ENCODE measurements around the gene TAC1.

DNA sequence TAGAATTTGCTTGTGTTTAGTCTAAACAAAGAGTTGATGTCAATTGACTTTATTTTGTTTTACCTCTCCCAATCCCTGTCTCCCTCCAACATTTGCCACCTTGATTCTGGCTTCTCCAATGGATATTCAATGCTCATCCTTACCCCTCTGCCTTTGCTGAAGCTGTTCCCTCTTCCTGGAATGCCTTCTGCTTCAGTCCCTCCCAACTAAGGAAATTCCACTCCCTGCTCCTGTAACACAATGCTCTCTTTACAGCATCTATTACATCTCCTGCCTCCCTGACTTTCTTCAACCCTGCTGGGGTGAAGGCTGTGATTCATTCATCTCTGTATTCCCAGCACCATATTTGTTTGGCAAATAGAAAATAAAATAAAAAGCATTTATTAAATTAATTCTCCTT lies 34.5 kb upstream of the TAC1 start:
- TF ChIP-seq SP1 (IDR thresholded peaks at IDR 0.05) (no peak), EGR1 (IDR thresholded peaks at IDR 0.05; ENCODE audit: low read depth in 2 of 2) (no peak), YY1 (IDR thresholded peaks at IDR 0.05) (no peak), TAF1 (conservative IDR thresholded peaks at IDR 0.05) (no peak), HNF4A (conservative IDR thresholded peaks at IDR 0.05) (no peak), RAD21 (IDR thresholded peaks at IDR 0.05) (no peak), GABPA (IDR thresholded peaks at IDR 0.05 in 1 of 2, conservative IDR thresholded peaks at IDR 0.05 in 1 of 2) (no peak)
- TF ChIP-seq, protein P1, sequence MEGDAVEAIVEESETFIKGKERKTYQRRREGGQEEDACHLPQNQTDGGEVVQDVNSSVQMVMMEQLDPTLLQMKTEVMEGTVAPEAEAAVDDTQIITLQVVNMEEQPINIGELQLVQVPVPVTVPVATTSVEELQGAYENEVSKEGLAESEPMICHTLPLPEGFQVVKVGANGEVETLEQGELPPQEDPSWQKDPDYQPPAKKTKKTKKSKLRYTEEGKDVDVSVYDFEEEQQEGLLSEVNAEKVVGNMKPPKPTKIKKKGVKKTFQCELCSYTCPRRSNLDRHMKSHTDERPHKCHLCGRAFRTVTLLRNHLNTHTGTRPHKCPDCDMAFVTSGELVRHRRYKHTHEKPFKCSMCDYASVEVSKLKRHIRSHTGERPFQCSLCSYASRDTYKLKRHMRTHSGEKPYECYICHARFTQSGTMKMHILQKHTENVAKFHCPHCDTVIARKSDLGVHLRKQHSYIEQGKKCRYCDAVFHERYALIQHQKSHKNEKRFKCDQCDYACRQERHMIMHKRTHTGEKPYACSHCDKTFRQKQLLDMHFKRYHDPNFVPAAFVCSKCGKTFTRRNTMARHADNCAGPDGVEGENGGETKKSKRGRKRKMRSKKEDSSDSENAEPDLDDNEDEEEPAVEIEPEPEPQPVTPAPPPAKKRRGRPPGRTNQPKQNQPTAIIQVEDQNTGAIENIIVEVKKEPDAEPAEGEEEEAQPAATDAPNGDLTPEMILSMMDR (IDR thresholded peaks at IDR 0.05; ENCODE audit: low read depth, low read length, missing input control), result no peak
- TF ChIP-seq, protein P2, sequence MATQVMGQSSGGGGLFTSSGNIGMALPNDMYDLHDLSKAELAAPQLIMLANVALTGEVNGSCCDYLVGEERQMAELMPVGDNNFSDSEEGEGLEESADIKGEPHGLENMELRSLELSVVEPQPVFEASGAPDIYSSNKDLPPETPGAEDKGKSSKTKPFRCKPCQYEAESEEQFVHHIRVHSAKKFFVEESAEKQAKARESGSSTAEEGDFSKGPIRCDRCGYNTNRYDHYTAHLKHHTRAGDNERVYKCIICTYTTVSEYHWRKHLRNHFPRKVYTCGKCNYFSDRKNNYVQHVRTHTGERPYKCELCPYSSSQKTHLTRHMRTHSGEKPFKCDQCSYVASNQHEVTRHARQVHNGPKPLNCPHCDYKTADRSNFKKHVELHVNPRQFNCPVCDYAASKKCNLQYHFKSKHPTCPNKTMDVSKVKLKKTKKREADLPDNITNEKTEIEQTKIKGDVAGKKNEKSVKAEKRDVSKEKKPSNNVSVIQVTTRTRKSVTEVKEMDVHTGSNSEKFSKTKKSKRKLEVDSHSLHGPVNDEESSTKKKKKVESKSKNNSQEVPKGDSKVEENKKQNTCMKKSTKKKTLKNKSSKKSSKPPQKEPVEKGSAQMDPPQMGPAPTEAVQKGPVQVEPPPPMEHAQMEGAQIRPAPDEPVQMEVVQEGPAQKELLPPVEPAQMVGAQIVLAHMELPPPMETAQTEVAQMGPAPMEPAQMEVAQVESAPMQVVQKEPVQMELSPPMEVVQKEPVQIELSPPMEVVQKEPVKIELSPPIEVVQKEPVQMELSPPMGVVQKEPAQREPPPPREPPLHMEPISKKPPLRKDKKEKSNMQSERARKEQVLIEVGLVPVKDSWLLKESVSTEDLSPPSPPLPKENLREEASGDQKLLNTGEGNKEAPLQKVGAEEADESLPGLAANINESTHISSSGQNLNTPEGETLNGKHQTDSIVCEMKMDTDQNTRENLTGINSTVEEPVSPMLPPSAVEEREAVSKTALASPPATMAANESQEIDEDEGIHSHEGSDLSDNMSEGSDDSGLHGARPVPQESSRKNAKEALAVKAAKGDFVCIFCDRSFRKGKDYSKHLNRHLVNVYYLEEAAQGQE (IDR thresholded peaks at IDR 0.05), result no peak
- TF ChIP-seq, protein P3, sequence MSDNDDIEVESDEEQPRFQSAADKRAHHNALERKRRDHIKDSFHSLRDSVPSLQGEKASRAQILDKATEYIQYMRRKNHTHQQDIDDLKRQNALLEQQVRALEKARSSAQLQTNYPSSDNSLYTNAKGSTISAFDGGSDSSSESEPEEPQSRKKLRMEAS (IDR thresholded peaks at IDR 0.05), result no peak
- TF ChIP-seq, protein P4, sequence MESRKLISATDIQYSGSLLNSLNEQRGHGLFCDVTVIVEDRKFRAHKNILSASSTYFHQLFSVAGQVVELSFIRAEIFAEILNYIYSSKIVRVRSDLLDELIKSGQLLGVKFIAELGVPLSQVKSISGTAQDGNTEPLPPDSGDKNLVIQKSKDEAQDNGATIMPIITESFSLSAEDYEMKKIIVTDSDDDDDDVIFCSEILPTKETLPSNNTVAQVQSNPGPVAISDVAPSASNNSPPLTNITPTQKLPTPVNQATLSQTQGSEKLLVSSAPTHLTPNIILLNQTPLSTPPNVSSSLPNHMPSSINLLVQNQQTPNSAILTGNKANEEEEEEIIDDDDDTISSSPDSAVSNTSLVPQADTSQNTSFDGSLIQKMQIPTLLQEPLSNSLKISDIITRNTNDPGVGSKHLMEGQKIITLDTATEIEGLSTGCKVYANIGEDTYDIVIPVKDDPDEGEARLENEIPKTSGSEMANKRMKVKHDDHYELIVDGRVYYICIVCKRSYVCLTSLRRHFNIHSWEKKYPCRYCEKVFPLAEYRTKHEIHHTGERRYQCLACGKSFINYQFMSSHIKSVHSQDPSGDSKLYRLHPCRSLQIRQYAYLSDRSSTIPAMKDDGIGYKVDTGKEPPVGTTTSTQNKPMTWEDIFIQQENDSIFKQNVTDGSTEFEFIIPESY (IDR thresholded peaks at IDR 0.05), result no peak

All from liver (tissue), 3 donors.